DMS153 (cell line): ENCODE data around the gene PPP1R14B.
A peak's percentile ranks its signal among the peaks of the same experiment; 100 is the strongest.

Experiments used
- DNase-seq: peaks from one replicate; lab custom pipeline; 2025; lab: John Stamatoyannopoulos, UW

Gene PPP1R14B

DNA sequence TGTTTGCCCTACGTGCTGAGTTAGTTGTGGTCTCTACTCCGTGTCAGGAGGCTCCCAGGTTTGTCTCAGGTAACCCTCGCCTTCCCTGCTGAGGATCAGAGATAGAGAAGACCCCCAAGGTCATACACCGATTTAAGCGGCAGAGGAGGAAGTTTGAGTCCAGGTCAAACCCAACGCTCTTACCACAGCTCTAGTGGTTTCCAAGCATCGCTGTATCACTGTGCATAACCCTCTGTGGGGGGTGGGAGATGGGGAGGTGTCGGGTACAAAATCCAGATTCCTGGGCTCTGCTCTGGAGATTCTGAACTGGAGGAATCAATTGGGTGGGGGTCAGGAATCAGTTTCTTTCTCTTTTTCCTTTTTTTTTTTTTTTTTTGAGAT is 15.8 kb downstream of the PPP1R14B start:
- no peak for DNase-seq

DNA sequence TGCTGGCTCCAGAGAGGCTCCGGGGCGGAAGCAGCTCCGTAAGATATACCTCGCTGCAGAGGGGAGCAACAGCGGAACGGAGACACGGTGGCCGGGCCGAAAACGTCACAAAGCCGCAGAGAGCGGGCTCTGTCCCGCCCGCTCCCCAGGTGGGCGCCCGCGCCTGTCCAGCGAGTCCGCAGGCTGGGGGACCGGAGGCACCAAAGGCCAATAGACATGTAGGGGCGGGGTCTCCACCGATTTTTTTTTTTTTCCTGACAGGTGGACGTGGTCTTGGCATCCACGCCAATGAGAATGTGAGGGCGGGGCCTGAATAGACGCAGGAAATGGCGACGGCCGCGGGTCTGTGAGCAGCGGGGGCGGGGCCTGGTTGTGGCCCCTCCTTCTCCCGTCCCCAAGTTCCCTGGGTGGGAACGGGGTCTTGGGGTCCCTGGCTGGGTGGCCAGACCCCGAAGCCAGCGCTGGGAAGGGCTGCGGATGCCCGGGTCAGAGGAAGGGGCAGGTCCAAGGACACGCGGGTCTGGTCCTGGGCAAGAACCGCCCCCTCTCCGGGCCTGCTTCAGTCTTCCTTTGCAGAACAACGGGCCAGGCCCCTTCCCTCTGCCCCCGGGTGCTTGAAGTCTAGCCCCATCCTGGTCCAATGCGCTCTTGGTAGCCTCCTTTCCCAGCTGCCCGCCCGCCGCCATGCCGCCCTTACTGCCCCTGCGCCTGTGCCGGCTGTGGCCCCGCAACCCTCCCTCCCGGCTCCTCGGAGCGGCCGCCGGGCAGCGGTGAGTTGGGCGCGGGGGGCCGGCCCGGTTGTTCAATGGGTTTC is 16.4 kb downstream of the PPP1R14B start, which contains the start of gene DNAJC4:
TSS of gene DNAJC4 (plus strand) at position 378 of the 814 bp plus-strand sequence. CDS start at position 685, 307 bp downstream.
- peak; percentile 93 for DNase-seq

GRCh38 chr11:64229744-64230170 is 17.0 kb downstream of the PPP1R14B start:
- no peak for DNase-seq

GRCh38 chr11:64229090-64229743 is 17.5 kb downstream of the PPP1R14B start:
- DNase-seq: no peak

GRCh38 chr11:64227405-64227956 is 19.3 kb downstream of the PPP1R14B start:
- no peak for DNase-seq

GRCh38 chr11:64226507-64227051 is 20.2 kb downstream of the PPP1R14B start:
- peak; percentile 59 for DNase-seq

DNA sequence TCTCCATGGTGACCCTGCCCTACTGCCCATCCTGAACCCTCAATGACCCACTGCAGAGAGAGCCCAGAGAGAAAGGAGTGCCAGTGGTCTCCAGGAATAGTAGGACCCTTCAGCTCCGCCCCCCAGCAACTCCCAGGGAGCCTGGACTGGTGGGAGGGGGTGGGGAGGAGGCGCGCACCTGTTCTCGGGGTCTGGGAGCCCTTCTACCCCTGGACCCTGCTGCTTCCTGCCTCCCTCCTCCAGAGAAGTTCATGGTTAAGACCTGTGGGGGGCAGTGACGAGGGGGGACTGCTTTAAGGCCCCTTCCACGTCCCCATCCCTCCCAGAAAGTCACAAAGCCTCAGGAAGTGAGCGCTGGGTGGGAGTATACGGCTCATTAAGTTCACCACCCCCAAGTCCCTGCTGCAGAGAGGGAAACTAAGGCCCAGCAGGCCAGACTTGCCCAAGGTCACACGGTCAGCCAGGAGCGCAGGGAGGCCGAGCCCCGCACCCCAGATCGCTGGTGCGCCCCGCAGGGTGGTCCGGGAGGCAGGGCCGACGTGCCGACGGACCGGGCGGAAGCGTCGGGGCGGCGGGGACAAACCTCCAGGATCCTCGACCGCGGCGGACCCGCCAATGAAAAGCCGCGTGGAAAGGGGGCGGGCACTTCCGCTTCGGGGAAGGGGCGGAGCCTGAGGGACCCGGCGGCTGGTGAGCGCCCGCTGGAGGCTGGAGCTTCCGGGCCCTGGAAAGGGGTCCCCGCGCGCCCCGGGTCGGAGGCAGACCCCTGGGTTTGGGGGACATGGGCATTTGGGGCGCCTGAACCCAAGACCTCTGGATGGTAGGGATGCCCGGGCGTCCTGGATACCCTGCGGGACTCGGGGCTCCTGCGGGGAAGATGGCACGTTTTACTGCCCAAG is 20.9 kb downstream of the PPP1R14B start, which contains the start of the genes NUDT22 and TRPT1:
TSS of gene NUDT22 (plus strand) at position 667 of the 899 bp plus-strand sequence. CDS start 379 bp downstream, outside the sequence.
TSS of gene TRPT1 (minus strand) at position 579 of the 899 bp plus-strand sequence. CDS start at position 253, 326 bp downstream.
- peak; percentile 68 for DNase-seq

DNA sequence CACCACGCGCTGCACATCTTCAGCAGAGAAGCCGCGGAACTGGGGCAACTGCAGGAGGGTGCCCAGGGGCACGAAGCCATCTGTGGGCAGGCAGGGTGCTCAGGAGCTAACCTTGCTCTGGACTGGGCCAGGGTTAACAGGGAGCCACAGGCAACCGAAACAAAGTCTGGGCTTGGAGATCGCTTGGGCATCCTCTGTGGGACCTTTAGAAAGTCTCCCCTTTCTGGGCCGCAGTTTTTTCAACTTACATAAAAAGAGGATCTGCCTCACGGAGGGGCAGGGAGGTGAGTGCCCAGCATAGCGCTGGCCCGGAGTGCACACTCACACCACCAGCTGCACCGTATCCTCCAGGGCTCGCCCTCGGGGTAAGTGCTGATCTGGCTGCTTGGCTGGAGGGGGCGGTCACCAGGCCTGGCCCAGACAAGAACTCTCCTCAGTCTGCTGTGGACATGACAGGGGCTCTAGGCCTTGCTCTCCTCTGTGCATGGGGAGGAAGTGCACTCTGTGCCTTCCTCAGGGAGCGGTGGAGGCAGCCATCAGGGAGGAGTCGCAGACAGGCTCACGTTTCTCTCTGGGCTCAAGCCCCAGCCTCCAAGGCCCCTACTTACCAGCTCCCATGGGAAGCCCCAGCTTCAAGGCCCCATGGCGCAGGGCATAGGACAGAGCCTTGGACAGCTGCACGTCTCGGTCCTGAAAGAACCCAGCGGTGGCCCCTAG is 21.7 kb downstream of the PPP1R14B start:
- DNase-seq: no peak

DNA sequence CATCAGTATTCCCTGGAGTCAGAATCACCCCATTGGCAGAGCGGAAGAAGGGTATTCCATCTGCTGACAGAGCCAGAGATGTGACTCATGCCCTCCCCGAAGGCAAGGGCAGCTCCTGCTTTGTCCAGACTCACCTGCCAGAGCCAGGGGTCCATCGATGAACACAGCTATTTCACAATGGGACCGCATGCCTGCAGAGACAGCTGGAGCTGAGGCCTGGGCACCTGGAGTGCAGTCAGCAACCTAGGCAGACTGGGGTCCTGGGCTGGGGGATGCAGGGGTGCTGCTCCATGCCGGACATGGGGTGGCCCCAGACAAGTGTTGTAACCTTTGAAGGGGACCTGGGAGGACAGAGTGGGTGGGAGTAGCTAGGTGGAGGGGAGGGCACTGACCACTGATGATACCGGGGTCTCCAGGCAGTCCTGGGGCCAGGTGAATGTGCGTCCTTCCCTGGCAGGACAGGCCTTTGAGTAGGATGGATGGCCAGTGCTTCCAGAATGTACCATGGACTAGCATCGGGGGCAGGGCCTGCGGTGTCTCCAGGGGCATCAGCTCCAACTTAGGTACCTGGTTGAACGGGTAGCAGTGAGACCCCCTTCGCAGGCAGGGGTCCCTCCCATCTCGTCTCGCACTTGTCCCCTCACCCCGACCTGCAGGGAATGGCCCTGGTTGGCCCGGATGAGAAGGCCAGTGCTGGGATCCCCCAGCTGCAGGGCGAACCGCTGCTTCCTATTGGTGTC is 22.4 kb downstream of the PPP1R14B start:
- no peak for DNase-seq

- DNase-seq: peak; percentile 73
Measured at GRCh38 chr11:64223001-64223651, 23.6 kb downstream of the PPP1R14B start.

DNA sequence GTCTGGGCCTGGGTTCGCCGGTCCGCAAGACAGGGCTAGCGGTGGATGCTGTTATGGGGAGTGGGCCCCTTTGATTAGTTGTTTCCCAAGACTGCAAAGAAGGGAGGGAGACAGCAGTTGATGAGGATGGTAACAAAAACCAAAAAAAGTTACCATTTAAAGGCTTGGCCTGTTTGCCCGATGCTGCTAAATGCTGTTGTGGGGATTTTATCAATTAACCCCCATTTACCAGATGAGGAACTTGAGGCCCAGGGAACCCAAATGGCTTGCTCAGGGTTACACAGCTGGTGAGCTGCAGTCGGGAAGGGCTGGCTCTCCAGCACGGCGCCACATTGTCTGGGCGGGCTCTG is 24.1 kb downstream of the PPP1R14B start:
- no peak for DNase-seq

GRCh38 chr11:64220798-64221197 is 25.9 kb downstream of the PPP1R14B start:
- no peak for DNase-seq

DNA sequence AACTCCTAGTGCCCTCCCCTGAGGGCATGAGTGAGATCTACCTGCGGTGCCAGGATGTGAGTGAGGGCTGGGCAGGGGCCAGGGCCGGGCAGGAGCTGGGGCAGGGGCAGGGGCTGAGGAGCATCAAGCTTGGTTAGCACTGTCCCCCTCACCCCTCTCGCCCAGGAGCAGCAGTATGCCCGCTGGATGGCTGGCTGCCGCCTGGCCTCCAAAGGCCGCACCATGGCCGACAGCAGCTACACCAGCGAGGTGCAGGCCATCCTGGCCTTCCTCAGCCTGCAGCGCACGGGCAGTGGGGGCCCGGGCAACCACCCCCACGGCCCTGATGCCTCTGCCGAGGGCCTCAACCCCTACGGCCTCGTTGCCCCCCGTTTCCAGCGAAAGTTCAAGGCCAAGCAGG is 26.5 kb downstream of the PPP1R14B start:
- no peak for DNase-seq

GRCh38 chr11:64219755-64220154 is 27.0 kb downstream of the PPP1R14B start:
- no peak for DNase-seq

DNA sequence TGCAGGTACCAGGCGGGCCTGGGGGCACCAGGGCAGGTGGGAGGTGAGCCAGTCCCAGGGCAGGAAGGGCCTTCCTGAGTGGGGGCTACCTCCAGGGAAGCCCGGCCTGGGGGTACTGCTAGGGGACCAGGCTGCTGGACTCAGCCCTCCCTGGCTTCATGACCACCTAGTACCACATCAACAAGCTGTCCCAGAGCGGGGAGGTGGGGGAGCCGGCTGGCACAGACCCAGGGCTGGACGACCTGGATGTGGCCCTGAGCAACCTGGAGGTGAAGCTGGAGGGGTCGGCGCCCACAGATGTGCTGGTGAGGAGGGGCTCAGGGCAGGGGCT is 27.4 kb downstream of the PPP1R14B start:
- DNase-seq: no peak

DNA sequence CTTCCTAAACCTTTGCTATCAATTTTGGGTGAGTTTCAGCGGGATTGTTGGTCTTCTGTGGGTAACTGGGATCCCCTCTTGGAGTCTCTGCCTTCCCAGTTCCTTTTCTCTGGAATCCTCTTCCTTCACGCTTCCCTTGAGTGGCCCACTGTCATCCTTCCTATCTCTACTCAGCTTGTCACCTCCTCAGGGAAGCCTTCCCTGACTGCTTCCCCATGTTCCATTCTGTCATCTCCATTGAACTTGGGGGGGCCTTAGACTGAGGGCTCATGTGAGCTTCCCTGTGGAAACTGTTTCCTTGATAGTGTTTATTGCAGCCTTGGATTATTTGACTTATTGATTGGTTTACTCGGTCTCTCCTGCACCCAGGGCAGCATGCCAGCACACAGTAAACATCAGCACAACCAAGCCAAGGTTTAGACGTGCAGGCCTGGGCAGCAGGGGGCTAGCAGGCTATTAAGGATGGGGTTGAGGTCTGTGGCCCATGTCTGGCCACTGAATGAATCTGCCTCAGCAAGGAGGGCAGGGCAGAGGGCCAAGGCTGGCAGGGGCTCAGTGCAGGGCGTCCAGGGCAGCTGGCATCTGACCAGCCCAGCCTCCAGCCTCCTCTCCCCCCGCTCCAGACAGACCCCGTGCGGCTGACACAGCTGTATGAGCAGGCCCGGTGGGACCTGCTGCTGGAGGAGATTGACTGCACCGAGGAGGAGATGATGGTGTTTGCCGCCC is 28.0 kb downstream of the PPP1R14B start:
- no peak for DNase-seq

DNA sequence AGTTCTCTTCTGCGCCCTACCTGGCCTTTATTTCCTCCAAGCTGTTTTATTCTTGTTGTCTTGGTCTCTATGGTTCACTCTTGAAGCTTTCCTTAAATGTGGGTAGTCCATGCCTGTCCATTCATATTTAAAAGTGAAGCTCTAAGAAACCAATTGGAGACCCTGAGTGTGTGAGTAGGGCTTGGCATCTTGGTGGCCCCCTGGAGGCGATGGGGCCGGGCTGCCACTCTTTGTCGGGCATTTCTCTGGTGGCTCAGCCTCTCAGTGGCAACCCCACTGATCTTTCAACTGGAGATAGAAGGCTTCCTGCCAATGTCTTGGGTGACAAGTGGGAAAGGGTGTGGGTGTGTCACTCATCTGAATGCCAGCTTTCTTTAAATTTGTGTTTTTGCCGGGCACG is 29.9 kb downstream of the PPP1R14B start:
- DNase-seq: no peak

- DNase-seq: no peak
Measured at GRCh38 chr11:64211181-64211872, 35.4 kb downstream of the PPP1R14B start.
